CD4-positive, alpha-beta memory T cell (primary cell): ENCODE results near the gene FGFBP2. TPM values are rescaled to one million over a fixed set of nuclear protein-coding genes. Genes with fewer than 3 reads are reported as not detected.

ENCODE experiments used
- CTCF ChIA-PET: fragments of 350-600 bp; sonication (Branson Sonifier 250); formaldehyde crosslinking; loops from one replicate; lab custom pipeline; 2021; ENCODE audit warnings: inconsistent platforms; ENCODE audit not compliant: partially characterized antibody; lab: Charles Lee
- POLR2A ChIA-PET: fragments of 350-600 bp; sonication (Branson Sonifier 250); formaldehyde crosslinking; loops from one replicate; lab custom pipeline; 2021; ENCODE audit not compliant: partially characterized antibody; lab: Charles Lee
- DNase-seq, 5 donors: peaks; one replicate each; pipeline versions ENCODE4 v3.0.0 to v3.0.0-alpha.2; 2020 to 2022; ENCODE audit warnings: mixed read lengths in 1 of 5
- H3K27ac ChIP-seq: one replicate; pipeline ENCODE4 v1.7.0; 2013; ENCODE audit warnings: low read depth, low read length
- H3K27me3 ChIP-seq: 2 replicates; pipeline ENCODE4 v1.7.0; 2013; ENCODE audit warnings: mild to moderate bottlenecking, low read length, moderate library complexity; ENCODE audit not compliant: insufficient read depth
- H3K36me3 ChIP-seq: 2 replicates; pipeline ENCODE4 v1.7.0; 2013; ENCODE audit warnings: mild to moderate bottlenecking, low read length, moderate library complexity; ENCODE audit not compliant: insufficient read depth
- H3K4me1 ChIP-seq: 2 replicates; pipeline ENCODE4 v1.7.0; 2013; ENCODE audit warnings: mild to moderate bottlenecking, low read length, moderate library complexity; ENCODE audit not compliant: insufficient read depth
- H3K4me3 ChIP-seq, 2 donors: one replicate each; pipeline ENCODE4 v1.7.0; 2013; ENCODE audit warnings: low read length in 2 of 2, mild to moderate bottlenecking in 1 of 2
- H3K9me3 ChIP-seq, 2 donors: one replicate each; pipeline ENCODE4 v1.7.0; 2013; ENCODE audit warnings: low read length in 2 of 2, control low read depth in 1 of 2; ENCODE audit not compliant: control insufficient read depth in 1 of 2
- H3K27ac Mint-ChIP-seq, 7 donors: one replicate each; pipeline ENCODE4 v1.8.0; 2020 to 2021; ENCODE audit warnings: mixed read lengths in 7 of 7, mild to moderate bottlenecking in 6 of 7, inconsistent platforms in 3 of 7, moderate library complexity in 3 of 7
- H3K27me3 Mint-ChIP-seq, 2 donors: one replicate each; pipeline ENCODE4 v1.8.0; 2020 to 2021; ENCODE audit warnings: mixed read lengths in 2 of 2
- H3K36me3 Mint-ChIP-seq, 2 donors: one replicate each; pipeline ENCODE4 v1.8.0; 2020 to 2021; ENCODE audit warnings: mixed read lengths in 2 of 2, inconsistent platforms in 1 of 2, mild to moderate bottlenecking in 1 of 2
- H3K4me1 Mint-ChIP-seq, 4 donors: one replicate each; pipeline ENCODE4 v1.8.0; 2020 to 2021; ENCODE audit warnings: mixed read lengths in 4 of 4, mild to moderate bottlenecking in 1 of 4
- H3K4me3 Mint-ChIP-seq, 8 donors: one replicate each; pipeline ENCODE4 v1.8.0; 2020 to 2021; ENCODE audit warnings: mixed read lengths in 8 of 8, mild to moderate bottlenecking in 7 of 8, moderate library complexity in 6 of 8, inconsistent platforms in 3 of 8
- H3K9me3 Mint-ChIP-seq, 8 donors: one replicate each; pipeline ENCODE4 v1.8.0; 2020 to 2021; ENCODE audit warnings: mixed read lengths in 8 of 8, mild to moderate bottlenecking in 5 of 8, inconsistent platforms in 3 of 8, moderate library complexity in 1 of 8
- intact Hi-C: fragments of 100-400 bp; cut with micrococcal nuclease; formaldehyde crosslinking; loops from one replicate; pipeline ENCODE4 v1.15.1; 2023
- polyA plus RNA-seq, 2 donors: library from polyadenylated mRNA; unstranded; fragments of 300-500 nt; fragmentation: Illumina TruSeq; gene quantifications; one replicate each; pipeline ENCODE4 v1.2.3, GENCODE V29; 2021
- total RNA-seq, 2 experiments: library from RNA; stranded (reverse); gene quantifications; one replicate each; pipeline ENCODE4 v1.2.3, GENCODE V29; 2021

The FGFBP2 gene
- total and polyA plus RNA-seq, 4 experiments from 2014 or later: 0.22 to 0.38 TPM; not detected in 2

DNA sequence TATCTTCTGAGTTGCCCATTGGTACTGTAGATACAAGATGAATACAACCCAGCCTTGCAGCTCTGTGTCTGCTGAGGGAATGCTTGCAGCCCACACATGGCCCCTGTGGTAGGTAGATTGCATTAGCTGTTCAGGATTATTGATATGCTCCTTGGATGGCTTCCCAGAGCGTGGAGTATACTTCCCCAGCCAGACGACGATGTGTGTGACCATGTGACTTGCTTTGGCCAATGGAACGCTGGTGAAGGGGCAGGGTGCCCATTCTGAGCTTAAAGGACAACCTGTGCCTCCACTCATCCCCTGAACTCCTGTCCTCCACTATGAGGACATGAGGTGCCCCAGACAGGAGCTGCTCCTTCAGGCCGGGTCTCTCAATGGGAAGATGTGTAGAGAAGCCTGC lies 23.9 kb upstream of the FGFBP2 start:
- Mint-ChIP-seq H3K36me3 (no peaks in the 10 kb centered on the region), H3K9me3 (no peaks in the 10 kb centered on the region), H3K27me3 (peaks cover 26 to 29% of the 10 kb centered on the region in 2 donors), H3K4me1 (no peaks in the 10 kb centered on the region), H3K27ac (no peak overlapping the region), H3K4me3 (no peak overlapping the region)
- H3K36me3 ChIP-seq: no peaks in the 10 kb centered on the region
- intact Hi-C loops: no loop called here
- ChIA-PET CTCF (interaction anchor here (1.3 kb wide), 1 partner anchor 10 kb away, joined by 4 read pairs; no protein-coding TSS in a partner anchor), POLR2A (no interaction called here)
- no peaks in the 10 kb centered on the region for H3K4me1 ChIP-seq
- H3K4me3 ChIP-seq: no peak overlapping the region
- DNase-seq: no peak
- H3K9me3 ChIP-seq: no peaks in the 10 kb centered on the region
- H3K27ac ChIP-seq: no peak overlapping the region
- H3K27me3 ChIP-seq: no peaks in the 10 kb centered on the region

DNA sequence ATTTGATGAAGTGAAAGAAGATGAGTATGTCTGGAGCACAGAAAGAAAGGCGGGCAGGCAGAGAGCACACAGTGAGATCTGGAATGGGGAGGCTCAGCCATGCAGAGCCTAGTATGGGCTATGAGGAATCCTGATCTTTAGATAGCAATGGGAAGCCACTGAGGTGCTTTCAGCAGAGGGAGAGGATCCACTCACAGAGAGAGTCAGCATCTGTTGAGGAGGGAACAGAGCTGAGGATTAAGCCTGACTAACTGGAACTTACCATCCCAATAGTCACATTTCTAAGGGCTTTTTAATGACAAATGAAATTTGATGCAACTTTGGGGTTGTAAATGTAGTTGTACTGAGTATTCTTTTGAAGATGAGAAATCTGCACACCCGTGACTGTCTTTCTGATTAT lies 20.6 kb upstream of the FGFBP2 start:
- CTCF ChIA-PET: no interaction called here
- Histone ChIP-seq H3K4me3 (no peak overlapping the region), H3K36me3 (no peaks in the 10 kb centered on the region), H3K27me3 (no peaks in the 10 kb centered on the region), H3K27ac (no peak overlapping the region), H3K4me1 (no peaks in the 10 kb centered on the region), H3K9me3 (no peaks in the 10 kb centered on the region)
- Mint-ChIP-seq H3K4me1 (no peaks in the 10 kb centered on the region), H3K4me3 (no peak overlapping the region), H3K36me3 (no peaks in the 10 kb centered on the region), H3K9me3 (no peaks in the 10 kb centered on the region), H3K27ac (no peak overlapping the region), H3K27me3 (peaks cover 14 to 24% of the 10 kb centered on the region in 2 donors)
- POLR2A ChIA-PET: no interaction called here
- intact Hi-C loops: no loop called here
- DNase-seq: no peak

DNA sequence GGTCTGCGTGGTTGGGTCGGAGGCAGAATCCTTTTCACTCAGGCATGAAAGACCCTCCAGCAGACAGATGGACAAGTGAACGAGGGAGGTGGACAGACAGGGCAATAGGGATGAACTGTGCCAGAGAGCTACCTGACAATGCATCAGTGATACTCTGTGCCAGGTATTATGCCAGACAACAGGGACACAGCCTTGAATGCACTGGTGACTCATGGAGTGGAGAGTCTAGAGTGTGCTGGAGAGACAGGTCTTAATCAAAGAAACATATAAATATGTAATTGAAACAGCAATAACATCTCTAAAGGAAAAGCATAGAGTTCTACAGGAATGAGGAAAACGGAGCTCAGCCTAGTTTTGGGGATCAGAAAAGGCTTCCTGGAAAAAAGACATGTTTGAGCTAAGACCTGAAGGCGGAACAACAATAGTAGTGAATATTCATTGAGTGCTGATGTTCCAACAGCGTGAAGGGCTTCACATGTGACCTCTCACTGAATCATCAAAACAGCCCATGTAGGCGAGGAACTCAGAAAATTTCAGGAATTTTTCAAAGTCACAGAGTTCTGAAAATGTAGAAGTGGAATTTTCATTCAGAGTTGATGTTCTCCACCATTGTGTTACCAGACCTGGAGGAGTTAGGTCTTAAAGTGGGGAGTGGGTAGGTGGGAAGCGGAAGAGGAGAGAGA lies 20.0 kb upstream of the FGFBP2 start:
- H3K4me1 ChIP-seq: no peaks in the 10 kb centered on the region
- DNase-seq: no peak
- H3K27me3 Mint-ChIP-seq: peaks cover 14 to 24% of the 10 kb centered on the region in 2 donors
- H3K4me3 Mint-ChIP-seq: no peak overlapping the region
- H3K27me3 ChIP-seq: no peaks in the 10 kb centered on the region
- no peaks in the 10 kb centered on the region for H3K36me3 Mint-ChIP-seq
- intact Hi-C loops: no loop called here
- H3K4me3 ChIP-seq: no peak overlapping the region
- no peaks in the 10 kb centered on the region for H3K9me3 Mint-ChIP-seq
- H3K27ac Mint-ChIP-seq: no peak overlapping the region
- H3K36me3 ChIP-seq: no peaks in the 10 kb centered on the region
- no peak overlapping the region for H3K27ac ChIP-seq
- no peaks in the 10 kb centered on the region for H3K9me3 ChIP-seq
- POLR2A ChIA-PET: no interaction called here
- CTCF ChIA-PET: no interaction called here
- H3K4me1 Mint-ChIP-seq: no peaks in the 10 kb centered on the region

DNA sequence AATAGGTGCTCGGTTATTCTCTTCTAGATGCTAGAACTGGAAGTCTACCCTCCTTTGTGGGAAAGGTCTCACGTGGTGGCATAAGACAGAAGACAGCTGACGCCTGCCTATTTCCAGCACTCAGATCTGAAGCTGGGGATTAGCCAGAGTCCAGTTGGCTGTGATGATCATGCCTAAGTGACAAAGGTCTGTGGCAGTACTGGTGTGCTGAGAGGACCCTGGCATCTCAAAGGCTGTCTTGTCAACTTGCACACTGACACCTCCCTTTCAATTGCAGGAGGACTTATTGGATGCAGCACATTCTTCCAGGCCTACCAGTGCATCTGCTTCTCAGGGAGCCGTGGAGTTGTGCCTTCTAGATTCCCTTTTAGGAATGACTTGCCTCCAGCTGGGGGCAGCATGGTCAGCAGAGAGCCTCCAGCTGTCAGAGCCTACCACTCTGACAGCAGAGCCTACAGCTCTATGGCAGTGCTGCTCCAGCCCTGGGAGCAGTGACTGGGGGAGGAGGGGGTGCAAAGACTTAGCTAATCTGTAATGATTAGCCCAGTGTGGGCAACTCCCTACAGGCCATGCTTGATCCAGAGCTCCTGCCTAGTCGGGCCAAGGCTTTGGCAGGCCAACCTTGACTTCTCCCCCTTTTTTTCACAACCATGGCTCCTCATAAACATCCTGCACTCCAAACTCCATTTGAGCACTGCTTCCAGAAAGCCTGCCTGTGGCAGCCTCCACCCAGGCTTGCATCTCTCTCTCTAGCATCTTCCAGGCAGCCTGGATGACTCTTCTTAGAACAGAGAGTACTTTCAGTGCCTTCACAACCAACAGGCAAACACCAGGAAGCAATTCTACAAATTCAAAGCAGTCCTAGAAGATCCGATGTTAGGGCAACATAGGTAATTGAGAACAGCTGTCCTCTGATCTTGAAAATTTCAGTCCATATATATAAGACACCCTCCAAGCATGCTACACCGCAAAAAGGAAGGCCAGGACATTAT lies 13.8 kb upstream of the FGFBP2 start:
- H3K27me3 Mint-ChIP-seq: peaks cover 6 to 11% of the 10 kb centered on the region in 2 donors
- H3K9me3 ChIP-seq: no peaks in the 10 kb centered on the region
- no peak overlapping the region for H3K4me3 Mint-ChIP-seq
- peak overlapping the region in 1 of 7 donors; percentile 24 for H3K27ac Mint-ChIP-seq
- no peaks in the 10 kb centered on the region for H3K36me3 Mint-ChIP-seq
- no peak for DNase-seq
- no peaks in the 10 kb centered on the region for H3K9me3 Mint-ChIP-seq
- no peaks in the 10 kb centered on the region for H3K36me3 ChIP-seq
- H3K4me1 ChIP-seq: no peaks in the 10 kb centered on the region
- CTCF ChIA-PET: interaction anchor here (1.3 to 1.5 kb wide), 2 partner anchors 10 to 166 kb away, joined by 3 to 4 read pairs; no protein-coding TSS in a partner anchor
- intact Hi-C loops: no loop called here
- H3K4me1 Mint-ChIP-seq: no peaks in the 10 kb centered on the region
- no peak overlapping the region for H3K27ac ChIP-seq
- no peaks in the 10 kb centered on the region for H3K27me3 ChIP-seq
- H3K4me3 ChIP-seq: no peak overlapping the region
- POLR2A ChIA-PET: no interaction called here

GRCh38 chr4:15971068-15971801 lies 8.3 kb upstream of the FGFBP2 start:
- Mint-ChIP-seq H3K27ac (no peak overlapping the region), H3K36me3 (no peaks in the 10 kb centered on the region)

GRCh38 chr4:15968551-15969300 lies 5.8 kb upstream of the FGFBP2 start:
- Mint-ChIP-seq H3K36me3 (no peaks in the 10 kb centered on the region), H3K4me3 (no peak overlapping the region), H3K27ac (no peak overlapping the region), H3K9me3 (peaks cover 0 to 7% (median 2%) of the 10 kb centered on the region in 8 donors), H3K4me1 (no peaks in the 10 kb centered on the region), H3K27me3 (peaks cover 10 to 18% of the 10 kb centered on the region in 2 donors)
- Histone ChIP-seq H3K27me3 (no peaks in the 10 kb centered on the region), H3K4me3 (no peak overlapping the region), H3K27ac (no peak overlapping the region), H3K36me3 (no peaks in the 10 kb centered on the region), H3K9me3 (no peaks in the 10 kb centered on the region), H3K4me1 (no peaks in the 10 kb centered on the region)
- ChIA-PET CTCF (no interaction called here), POLR2A (no interaction called here)
- DNase-seq: no peak
- intact Hi-C loops: no loop called here

More at GRCh38 chr4:15971068-15971801, 8.3 kb upstream of the FGFBP2 start:
- H3K4me3 Mint-ChIP-seq: no peak overlapping the region
- POLR2A ChIA-PET: no interaction called here
- Histone ChIP-seq H3K36me3 (no peaks in the 10 kb centered on the region), H3K9me3 (no peaks in the 10 kb centered on the region), H3K27ac (no peak overlapping the region), H3K27me3 (no peaks in the 10 kb centered on the region), H3K4me3 (no peak overlapping the region), H3K4me1 (no peaks in the 10 kb centered on the region)
- intact Hi-C loops: no loop called here
- no peaks in the 10 kb centered on the region for H3K4me1 Mint-ChIP-seq
- CTCF ChIA-PET: no interaction called here
- H3K27me3 Mint-ChIP-seq: peaks cover 12 to 21% of the 10 kb centered on the region in 2 donors
- H3K9me3 Mint-ChIP-seq: peaks cover 0 to 3% (median under 1%) of the 10 kb centered on the region in 8 donors
- DNase-seq: no peak
